ENCODE measurements around the gene DNASE2.
"Not testable (repeated sequence)": the region's sequence is repeated elsewhere in the genome, so short reads cannot be mapped to it uniquely, and the experiment has no call there.

Gene DNASE2, protein sequence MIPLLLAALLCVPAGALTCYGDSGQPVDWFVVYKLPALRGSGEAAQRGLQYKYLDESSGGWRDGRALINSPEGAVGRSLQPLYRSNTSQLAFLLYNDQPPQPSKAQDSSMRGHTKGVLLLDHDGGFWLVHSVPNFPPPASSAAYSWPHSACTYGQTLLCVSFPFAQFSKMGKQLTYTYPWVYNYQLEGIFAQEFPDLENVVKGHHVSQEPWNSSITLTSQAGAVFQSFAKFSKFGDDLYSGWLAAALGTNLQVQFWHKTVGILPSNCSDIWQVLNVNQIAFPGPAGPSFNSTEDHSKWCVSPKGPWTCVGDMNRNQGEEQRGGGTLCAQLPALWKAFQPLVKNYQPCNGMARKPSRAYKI

DNA sequence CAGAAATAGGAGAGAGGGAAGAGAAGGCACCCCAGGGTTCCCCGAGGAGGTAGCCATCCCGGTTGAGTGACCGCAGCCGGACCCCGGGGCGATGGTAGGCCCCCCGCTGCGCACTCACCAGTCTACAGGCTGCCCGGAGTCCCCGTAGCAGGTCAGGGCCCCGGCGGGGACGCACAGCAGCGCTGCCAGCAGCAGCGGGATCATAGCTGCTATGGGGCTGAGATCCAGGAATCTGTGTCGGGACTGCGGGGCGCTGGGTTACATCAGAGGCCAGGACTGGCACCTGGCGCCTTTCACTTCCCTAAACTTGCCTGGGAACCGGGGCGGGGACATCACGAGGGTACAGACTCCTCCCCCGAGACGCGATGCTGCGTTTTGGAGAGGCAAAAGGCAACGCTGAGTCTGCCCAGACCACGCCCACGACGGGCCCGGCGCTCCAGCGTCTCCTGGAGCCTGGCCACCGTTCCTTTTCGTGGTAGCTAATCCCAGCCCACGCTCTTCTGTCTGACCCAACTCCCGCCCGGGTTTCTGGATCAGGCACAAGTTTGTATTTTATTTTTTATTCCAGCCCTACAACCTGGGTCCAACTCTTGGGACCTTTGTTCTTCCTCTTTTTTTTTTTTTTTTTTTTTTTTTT, at the start of gene DNASE2:
Gene DNASE2, minus strand, starts transcription at position 278 of the 637 bp plus-strand sequence. Its CDS starts 74 bp downstream, at position 204.
- DNase-seq = peak; percentile 96 to 97

DNA sequence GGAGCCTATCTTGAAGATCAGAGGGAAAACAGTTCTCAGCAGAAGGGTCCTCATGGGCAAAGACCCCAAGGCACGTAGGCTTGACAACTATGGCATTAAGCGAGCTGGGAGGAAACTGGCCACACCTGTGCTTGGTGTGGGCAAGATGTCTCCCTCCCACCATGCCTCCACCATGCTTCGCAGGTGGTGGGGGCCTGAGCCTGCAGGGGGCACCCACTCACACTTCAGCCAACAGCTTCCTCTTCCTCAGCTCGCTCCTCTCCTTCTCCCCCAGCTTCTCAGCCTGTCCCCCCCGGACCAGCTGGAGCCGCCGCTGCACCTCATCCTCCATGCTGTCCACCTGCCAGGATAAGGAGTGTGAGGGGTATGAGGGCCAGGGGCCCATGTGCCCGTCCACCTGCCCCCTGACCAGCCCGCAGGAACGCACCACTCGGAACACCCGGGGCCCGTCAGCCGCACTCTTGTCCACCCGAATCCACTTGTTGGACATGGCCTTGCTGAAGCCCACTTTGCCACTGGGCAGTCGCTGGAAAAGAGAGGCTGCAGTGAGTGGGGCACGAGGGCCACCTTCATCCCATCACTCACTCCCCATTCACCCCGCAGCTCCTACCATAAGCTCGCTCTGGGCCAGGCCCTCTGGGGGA, 48.9 kb upstream of the DNASE2 start:
- no peak for DNase-seq

DNA sequence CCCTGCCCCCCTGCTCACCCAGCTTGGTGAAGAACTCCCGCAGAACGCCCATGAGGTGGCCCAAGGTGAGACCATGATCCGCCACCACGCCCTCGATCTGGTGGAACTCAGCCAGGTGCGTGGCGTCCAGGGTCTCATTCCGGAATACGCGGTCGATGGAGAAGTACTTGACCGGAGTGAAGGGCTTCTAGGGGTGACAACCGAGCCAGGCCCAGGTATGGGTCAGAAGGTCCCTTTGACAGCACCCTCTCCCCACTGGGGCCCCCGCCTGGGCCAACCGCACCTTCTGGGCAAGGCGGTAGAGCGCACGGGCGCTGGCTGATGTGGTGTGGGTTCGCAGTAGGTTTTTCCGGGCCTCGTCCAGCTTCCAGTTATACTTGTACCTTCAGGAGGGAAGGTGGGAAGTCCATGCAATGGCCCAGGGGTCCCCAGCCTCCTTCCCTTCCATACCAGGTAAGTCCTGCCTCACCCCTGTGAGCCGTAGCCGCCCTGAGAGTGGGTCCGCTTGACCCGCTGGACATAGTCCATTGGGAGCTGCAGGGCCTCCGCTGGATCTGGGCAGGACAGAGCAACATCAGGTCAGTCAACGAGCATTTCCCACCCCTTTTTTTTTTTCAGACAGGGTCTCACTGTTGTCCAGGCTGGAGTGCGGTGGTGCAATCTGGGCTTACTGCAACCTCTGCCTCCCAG, 43.5 kb upstream of the DNASE2 start:
- DNase-seq = no peak

DNA sequence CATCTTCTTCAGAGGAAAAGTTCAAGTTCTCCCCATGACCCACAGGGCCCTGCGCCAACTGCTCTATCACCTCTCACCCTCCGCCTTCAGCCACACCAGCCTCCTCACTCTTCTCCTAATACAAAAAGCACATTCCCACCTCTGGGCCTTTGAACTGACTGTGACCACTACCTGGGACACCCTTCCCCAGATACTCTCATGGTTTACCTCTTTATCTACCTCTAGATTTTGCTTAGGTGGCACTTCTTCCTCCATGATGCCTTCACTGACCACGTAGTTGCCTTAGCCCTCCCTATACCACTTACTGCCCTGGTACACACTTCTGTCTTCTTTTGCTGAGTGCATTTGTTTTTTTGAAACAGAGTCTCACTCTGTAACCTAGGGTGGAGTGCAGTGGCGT, 41.7 kb upstream of the DNASE2 start:
- no peak for DNase-seq

DNA sequence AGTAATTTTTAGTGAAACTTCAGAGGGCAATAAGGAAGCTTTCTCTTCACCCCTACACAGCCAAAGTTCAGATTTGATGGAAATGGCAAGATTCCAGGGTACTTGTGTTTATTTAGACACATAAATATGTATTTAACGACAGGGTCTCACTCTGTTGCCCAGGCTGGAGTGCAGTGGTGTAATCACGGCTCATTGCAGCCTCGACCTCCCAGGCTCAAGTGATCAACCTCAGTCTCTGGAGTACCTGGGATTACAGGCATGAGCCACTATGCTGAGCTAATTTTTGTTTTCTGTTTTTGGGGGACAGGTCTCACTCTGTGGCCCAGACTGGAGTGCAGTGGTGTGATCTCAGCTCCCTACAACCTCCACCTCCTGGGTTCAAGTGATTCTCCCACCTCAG, 39.8 kb upstream of the DNASE2 start:
- no peak for DNase-seq

DNA sequence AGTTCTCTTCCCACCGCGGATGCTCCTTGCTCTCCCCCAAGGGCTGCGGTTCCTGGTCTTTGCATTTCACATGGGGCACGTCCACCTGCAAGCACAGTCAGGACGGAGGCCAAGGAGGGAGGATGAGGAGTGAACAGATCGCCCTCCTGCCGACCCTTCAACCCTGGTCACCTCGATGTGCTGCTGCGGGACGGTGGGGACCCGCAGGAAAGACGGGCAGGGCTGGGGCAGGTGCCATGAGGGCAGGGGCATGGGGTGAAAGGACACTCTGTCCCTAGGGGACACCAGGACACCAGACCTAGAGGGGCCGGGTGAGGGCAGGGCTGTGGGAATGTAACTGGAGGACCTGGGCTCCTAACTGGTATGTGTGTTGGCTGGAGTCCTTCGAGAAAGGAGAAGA, 37.0 kb upstream of the DNASE2 start:
- DNase-seq = no peak

DNA sequence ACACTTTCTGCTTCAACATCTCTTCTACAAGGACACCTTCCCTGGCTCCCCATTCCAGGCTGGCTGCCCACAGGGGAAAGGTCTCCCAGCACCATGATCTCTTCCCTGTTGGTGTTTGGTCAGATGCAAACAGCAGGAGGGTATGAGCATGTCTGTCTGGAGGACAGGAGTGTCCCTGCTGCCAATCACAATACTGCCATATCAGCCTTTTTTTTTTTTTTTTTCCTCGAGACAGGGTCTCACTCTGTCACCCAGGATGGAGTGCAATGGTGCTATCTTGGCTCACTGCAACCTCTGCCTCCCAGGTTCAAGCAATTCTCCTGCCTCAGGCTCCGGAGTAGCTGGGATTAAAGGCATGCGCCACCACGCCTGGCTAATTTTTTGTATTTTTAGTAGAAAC, 34.6 kb upstream of the DNASE2 start:
- not testable (repeated sequence) for DNase-seq

DNA sequence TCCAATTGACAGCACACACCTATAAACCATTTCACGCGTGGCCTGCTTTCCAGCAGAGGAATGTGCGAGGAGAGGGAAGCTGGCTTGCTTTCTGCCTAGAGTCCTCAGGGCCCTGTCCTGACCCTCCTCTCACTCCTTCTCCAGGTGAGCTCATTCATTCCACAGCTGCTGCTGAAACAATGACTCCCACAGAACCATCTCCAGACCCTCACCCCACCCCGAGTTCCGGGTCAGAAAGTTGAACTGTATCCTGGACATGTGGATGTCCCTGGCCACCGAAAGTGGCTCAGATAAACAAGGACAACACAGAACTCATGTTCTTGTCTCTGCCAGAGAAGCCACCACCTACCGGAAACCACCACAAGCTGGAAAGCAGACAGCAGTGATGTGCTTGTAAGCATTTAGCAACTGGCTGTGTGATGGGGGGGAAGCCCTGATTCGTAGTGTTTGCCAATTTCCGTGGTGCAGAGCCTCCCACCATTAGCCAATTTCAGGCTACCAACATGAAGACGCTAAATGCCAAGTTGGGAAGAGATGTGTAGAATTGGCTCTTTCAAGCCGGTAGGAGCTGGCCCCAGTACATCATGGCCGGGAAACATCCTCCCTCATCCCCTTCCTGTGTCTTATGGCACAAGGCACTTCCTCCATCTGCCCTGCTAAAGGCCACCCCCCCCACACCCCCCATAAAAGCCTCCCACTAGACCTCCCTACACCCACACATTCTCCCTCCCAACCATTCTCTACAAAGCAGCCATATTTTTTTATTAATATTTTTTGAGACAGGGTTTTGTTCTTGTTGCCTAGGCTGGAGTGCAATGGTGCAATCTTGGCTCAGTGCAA, 32.8 kb upstream of the DNASE2 start:
- peak in 1 of 2 experiments; percentile 47 for DNase-seq

DNA sequence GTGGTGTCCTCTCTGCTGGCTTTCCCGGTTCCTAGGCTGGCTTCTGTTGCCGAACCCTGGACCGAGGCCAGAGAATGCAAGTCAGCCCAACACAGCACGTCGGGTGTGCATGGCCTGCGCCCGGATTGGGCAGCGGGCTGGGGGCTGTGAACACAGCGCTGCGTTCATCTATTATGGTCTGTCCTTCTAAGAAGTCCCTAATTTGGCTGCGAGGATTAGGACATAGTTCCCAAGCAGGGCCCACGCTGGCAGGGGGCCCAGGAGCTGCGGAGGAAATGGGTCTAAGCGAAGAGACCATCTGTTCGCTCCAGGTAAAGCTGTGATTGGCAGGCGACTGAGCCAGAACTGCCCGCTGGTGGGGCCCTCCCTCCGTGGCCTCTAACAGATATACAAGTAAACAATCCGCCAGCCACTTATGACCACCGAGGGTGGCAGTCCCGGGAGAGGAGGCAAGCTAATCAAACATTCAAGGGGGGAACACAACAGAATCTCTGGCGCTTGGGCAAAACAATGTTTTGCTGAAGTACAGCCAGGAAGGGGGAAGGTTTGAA, 31.8 kb upstream of the DNASE2 start:
- DNase-seq = no peak

DNA sequence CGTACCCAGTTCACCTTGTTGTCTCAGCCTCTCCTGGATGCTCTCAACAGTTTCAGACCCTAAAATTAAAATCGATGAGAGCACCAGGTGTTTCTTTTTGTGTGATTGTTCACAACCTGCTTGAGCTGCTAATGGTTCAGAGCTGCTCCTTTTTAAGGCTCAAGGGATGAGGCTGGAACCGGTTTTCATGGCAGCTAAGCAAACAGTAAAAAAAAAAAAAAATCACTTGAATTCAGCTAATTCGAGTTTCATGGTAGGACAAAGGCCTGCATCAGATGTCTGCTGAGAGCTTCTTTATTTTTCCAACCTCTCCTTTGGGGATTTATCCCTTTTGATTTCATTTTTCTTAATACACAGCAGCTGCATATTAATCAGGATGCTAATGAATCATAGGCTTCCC, 31.3 kb upstream of the DNASE2 start:
- DNase-seq = no peak

DNA sequence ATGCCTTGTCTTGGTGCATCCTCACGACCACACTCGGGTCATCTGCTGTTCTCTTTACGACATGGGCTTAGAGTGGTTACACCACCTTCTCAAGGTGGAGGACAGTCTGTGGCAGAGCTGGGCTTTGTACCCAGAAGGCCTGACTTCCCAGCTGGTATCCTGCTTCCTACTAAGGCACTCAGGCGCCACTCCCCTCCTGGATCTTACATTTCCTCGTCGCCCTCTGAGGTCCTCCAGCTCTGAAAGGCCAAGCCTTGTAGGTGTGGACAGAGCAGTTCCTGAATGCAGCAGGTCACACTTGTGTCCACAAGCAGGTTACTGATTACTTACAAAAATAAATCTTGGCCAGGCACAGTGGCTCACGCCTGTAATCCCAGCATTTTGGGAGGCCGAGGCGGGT, 25.9 kb upstream of the DNASE2 start:
- DNase-seq = no peak

DNA sequence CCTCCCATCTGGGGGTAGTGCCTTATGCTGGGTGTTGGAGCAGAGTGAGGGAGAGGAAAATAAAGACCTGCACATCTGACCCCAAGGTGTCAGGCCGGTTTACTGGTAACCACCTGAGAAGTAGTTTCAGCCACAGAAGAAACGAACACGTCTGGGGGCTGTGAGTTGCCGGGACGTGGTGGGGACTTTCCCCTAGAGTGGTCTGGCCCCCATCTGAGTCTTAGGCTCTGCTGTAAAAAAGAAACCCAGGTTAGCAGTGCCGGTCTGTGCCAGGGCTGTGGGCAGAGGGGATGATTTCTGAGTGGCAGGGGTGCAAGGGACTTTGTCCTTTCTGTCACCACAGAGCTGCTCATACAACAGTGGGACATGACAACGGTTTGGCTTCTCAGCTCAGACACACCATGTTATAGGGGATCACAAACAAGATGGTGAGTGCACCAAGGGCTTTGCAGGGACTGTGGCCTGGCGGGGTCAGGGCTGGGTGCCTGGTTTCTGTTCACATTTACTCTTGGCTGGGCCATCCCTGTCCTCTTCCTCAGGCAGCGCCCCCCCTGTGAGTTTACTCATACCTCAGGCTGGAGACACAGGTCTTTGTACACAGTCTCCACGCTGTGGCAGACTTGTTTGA, 18.8 kb upstream of the DNASE2 start:
- DNase-seq = no peak

DNA sequence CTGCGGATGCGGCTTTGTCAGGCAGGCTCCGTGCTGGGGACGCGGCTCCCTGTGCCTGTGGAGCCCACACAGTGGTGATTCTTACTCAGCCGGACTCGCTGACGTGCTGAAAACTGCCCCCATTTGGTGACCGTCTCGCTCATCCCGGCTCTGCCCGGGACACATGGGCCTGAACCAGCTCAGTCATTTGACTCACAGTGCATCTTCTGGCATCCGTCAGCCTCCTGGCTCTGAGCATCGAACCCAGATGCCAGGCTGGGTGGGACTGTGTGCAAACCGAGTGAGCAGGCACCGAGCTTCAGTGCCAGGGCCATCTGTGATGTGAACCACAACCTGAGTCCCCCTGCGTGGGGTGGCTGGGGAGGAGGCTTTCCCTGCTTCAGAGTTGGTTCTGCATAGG, 15.2 kb upstream of the DNASE2 start:
- DNase-seq = no peak

DNA sequence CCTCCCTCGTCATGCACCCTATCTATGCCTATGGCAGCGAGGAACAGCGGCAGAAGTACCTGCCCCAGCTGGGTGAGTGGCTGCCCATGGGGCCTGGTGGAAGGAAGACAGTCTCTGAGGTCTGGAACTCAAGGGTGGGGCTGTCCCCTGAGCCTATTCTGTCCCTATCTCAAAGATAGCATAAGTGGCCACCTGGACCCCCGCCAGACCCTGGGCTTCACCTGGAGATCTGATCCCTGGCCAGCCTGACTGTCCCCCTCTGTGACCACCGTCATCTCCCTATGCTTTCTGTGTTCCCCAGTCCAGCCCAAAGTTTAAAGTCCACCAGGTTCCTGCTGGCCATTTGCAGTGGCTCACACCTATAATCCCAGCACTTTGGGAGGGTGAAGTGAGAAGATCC, 12.3 kb upstream of the DNASE2 start:
- DNase-seq = no peak

DNA sequence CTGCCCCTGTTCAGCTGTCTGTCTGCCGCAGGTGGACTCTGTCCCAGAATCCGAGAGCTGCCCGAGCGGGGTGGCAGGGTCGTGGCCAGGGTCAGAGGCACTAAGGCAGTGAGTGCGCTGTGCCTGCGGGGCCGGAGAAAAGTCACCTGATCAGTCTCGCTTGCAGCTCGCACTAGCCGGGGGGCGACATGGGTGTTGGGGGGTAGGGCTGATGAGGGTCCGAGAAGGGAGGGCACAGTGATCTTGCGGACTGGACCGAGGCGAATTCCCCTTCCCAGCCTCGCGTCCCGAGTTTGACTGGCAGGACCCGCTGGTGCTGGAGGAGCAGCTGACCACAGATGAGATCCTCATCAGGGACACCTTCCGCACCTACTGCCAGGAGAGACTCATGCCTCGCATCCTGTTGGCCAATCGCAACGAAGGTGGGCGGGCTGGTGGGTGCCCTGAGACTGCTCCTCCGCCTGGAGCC, 10.3 kb upstream of the DNASE2 start:
- DNase-seq = no peak

DNA sequence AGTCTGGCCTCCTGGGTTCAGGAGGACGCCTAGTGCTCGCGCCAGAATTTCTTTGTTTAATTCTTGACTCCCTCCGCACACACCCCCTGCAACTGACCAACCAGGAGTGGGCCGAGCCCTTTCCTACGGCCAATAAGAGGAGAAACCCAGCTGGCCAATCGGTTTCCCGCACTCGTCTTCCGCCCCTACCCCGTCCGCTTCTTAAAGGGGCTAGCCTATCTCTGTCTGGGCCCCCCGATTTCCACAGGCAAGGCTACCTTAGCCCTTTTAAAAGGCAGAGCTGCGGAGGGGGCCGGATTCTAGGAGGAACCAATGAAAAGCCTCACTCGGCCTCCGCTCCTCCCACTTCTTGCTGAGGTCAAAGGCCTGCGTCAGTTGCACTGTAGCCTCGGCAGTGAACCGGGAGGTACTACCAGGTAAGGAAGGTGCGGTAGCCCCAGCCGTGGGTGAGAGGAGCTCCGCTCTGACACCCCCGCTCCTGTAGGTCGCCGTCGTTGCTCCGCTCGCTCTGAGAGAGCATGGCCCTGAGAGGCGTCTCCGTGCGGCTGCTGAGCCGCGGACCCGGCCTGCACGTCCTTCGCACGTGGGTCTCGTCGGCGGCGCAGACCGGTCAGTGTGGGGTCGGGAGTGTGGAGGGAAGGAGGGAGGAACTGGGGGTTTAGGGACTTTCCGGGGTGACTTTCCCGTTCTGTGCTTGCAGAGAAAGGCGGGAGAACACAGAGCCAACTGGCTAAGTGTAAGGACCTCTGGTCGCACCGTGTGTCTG, 9.7 kb upstream of the DNASE2 start, which contains the start of gene GCDH:
Gene GCDH, plus strand, starts transcription at position 374 of the 766 bp plus-strand sequence. Its CDS starts 145 bp downstream, at position 519.
- peak; percentile 96 to 97 for DNase-seq

DNA sequence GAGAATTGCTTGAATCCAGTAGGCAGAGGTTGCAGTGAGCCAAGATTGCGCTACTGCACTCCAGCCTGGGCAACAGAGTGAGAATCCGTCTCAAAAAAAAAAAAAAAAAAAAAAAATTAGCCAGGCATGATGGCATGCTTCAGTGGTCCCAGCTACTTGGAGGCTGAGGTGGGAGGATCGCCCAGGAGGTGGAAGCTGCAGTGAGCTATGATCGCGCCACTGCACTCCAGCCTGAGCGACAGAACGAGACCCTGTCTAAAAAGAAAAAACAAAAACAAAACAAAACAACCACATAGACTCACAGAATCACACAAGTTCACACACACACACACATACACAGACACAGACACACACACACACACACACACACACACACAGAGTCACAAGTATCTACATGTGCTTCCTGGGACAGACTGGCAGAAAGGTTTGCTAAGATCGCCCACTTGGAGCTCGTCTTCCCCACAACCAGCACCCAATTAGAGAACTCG, 9.1 kb upstream of the DNASE2 start:
- not testable (repeated sequence) for DNase-seq

DNA sequence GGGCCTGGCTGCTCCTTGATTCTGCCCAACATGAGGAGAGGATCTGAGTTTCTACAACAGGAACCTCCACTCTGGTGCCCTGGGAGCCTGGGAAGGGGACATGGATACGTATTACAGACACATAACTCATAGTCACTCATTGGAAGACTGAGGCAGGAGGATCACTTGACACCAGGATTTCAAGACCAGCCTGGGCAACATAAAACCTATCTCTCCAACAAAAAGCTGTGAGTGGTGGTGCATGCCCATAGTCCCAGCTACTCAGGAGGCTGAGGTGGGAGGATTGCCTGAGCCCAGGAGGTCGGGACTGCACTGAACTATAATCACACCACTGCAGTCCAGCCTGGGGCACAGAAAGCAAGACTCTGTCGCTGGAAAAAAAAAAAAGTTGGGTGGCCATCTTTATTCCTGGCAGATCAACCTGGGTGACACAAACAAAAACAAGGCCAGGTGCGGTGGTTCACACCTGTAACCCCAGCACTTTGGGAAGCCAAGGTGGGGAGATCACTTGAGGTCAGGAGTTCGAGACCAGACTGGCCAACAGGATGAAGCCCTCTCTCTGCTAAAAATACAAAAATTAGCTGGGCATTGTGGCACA, 6.9 kb upstream of the DNASE2 start:
- DNase-seq = no peak

DNA sequence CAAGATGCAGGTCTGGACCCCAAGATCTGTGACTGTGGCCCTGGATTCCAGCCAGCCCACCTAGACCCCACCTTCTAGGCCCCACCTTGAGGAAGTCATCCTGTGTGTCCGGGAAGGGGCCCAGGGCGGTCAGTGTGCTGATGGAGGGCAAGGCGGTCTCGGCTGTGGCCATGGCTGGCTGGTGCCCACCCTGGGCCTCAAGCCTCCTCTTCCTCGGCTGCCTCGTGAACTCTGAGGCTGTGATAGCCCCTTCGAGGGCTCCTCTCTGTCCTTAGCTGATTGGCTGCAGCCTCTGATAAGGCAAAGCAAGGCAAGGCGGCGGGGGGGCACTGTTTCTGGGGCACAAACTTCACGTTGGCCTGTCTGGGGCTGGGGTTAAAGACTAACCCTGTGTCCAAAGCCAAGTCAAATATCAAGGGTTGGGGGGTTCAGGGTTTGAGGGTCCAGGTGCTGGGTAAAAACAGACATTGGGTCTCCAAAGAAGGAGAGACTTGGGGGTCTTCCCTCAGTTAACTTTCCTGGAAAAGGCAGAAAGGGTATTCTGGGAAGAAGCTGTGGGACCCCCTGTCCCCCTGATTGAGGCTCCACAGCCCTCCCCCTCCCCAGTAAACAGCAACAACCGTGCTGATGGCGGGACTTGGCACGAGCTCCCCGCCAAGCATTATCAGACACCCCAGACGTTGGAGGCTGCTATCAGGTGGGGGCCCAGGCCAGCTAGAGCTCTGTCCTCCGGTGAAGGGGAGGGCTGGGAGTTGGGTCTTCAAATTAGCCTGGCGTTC, 5.9 kb upstream of the DNASE2 start, which contains the start of gene KLF1:
Gene KLF1, minus strand, starts transcription at position 233 of the 779 bp plus-strand sequence. Its CDS starts 61 bp downstream, at position 172.
- DNase-seq = no peak

All from activated CD4-positive, alpha-beta T cell treated with anti-CD3 and anti-CD28 coated beads, Interleukin-2, amount 50 U/mL, for 48 hours (primary cell).